GM19193 (cell line): Measurements from ENCODE around the gene SCGB1C2.

Experiments
- POLR2A ChIP-seq: IDR thresholded peaks from 4 replicates; pipeline ENCODE4 v1.6.1; 2011; ENCODE audit not compliant: insufficient read depth, insufficient read length; ENCODE audit errors: extremely low read depth

Gene SCGB1C2

DNA sequence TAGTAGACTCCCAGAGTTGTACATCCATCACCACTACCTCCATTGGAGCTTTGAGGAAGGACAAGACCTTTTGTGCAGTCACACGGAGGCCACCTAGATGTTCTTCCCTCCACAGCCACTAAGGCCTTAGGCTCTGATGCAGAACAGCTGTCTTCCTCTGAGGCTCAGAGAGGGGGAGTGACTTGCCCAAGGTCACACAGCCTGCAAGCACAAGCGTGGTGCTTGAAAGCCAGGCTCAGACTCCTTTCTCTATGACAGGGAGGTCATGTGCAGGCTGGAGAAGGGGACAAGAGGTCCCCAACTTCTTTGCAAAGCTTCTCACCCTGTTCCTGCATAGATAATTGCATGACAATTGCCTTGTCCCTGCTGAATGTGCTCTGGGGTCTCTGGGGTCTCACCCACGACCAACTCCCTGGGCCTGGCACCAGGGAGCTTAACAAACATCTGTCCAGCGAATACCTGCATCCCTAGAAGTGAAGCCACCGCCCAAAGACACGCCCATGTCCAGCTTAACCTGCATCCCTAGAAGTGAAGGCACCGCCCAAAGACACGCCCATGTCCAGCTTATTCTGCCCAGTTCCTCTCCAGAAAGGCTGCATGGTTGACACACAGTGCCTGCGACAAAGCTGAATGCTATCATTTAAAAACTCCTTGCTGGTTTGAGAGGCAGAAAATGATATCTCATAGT lies 12.7 kb downstream of the SCGB1C2 start:
- TF ChIP-seq POLR2A = no peak

- no peak for TF ChIP-seq POLR2A
Observed at GRCh38 chr17:151004-151403, 13.6 kb downstream of the SCGB1C2 start.

GRCh38 chr17:151886-152859 lies 14.8 kb downstream of the SCGB1C2 start:
- TF ChIP-seq POLR2A = no peak

DNA sequence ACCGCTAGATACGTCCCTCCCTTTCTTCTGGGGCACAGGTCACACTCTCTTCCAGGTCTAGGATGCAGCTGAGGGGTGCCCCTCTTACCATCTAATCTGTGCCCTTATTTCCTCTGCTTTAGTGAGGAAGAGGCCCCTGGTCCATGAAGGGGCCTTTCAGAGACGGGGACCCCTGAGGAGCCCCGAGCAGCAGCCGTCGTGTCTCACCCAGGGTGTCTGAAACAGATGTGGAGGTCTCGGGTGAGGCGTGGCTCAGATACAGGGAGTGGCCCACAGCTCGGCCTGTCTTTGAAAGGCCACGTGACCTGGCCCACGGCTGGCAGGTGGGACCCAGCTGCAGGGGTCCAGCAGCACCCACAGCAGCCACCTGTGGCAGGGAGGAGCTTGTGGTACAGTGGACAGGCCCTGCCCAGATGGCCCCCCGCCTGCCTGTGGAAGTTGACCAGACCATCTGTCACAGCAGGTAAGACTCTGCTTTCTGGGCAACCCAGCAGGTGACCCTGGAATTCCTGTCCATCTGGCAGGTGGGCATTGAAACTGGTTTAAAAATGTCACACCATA lies 15.6 kb downstream of the SCGB1C2 start:
- no peak for TF ChIP-seq POLR2A

DNA sequence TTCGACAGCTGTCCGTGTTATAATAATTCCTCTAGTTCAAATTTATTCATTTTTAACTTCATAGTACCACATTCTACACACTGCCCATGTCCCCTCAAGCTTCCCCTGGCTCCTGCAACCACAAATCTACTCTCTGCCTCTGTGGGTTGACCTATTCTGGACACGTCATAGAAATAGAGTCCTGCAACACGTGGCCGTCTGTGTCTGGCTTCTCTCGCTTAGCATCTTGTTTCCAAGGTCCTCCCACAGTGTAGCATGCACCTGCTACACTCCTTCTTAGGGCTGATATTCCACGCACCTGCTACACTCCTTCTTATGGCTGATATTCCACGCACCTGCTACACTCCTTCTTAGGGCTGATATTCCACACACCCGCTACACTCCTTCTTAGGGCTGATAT lies 16.5 kb downstream of the SCGB1C2 start:
- no peak for TF ChIP-seq POLR2A

- TF ChIP-seq POLR2A = no peak
Observed at GRCh38 chr17:155576-155975, 18.2 kb downstream of the SCGB1C2 start.

- no peak for TF ChIP-seq POLR2A
Observed at GRCh38 chr17:156094-156621, 18.8 kb downstream of the SCGB1C2 start.

GRCh38 chr17:156946-157345 lies 19.6 kb downstream of the SCGB1C2 start:
- no peak for TF ChIP-seq POLR2A

- TF ChIP-seq POLR2A = no peak
Observed at GRCh38 chr17:157901-158300, 20.5 kb downstream of the SCGB1C2 start.

GRCh38 chr17:158379-158778 lies 21.0 kb downstream of the SCGB1C2 start:
- no peak for TF ChIP-seq POLR2A

GRCh38 chr17:159609-160008 lies 22.2 kb downstream of the SCGB1C2 start:
- TF ChIP-seq POLR2A = no peak

DNA sequence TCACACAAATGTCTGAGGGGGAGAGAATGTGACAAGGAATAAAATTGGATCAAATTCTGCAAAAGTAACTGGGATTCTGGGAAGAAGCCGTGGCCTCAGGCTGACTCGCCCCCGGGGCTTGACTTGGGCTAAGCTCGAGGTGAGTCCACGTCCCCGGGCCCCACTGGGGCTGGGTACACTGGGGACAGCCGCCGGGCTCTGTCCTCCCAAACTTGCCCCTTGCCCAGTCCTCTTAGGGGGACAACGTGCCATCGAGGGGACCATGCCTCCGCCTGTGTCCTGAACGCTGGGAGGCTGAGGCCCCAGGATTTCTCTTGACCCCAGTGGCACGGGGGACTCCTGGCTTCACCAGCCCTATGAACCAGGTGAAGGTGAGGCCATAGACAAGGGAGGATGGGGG lies 23.0 kb downstream of the SCGB1C2 start:
- TF ChIP-seq POLR2A = no peak

DNA sequence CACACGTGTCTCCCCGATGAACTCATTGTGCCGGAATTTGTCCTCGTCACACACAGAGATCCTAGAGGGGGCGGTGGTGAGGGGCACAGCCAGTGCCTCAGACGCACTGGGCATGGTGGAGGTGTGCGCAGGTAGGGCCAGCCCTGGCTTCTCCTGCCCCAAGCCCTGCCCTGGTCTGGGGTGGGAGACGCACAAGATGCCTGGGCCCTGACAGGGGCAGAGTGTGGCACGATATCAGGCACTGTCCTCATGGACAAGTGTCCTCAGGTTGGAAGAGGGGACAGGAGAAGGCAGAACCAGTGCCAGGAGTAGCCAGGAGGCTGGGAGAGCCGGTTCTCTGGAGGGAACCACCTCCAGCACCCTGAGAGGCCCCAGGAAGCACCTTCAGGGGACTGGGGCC lies 24.1 kb downstream of the SCGB1C2 start:
- TF ChIP-seq POLR2A = no peak

- TF ChIP-seq POLR2A = no peak
Observed at GRCh38 chr17:162689-163088, 25.3 kb downstream of the SCGB1C2 start.

DNA sequence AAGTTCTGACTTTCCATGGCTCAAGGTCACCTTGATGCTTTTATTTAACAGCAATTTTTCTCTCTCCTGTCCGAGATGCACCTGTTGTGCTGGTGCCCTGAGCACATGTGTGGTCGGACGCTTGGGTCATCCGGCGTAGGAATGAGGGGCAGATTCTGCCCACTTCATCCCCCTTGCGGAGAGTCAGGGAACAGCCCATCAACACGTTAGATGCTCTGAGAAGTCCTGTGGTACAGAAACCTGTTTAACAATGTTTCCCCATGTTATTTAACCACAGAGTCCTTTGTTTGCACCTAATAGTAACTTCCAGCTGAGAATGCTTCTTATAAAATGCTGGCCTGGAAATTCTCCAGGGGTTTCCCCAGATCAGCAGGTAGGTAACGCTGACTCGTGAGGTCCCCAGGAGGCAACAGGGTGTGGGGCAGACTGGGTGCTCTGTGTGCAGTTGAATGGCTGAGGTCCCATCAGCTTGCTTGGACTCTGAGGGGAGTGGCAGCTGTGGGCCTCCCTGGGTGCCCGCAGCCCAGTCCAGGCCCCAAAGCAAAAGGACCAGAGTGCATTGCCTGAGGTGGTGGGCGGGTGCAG lies 26.2 kb downstream of the SCGB1C2 start:
- no peak for TF ChIP-seq POLR2A
